GM11168 (cell line): ENCODE measurements around the gene COA6.
"Not testable (repeated sequence)": the region's sequence is repeated elsewhere in the genome, so short reads cannot be mapped to it uniquely, and the experiment has no call there.

Source experiments
- in situ Hi-C: fragments of 300-500 bp; cut with MboI; formaldehyde crosslinking; loops from one replicate; pipeline ENCODE4 v1.12.0; 2022; ENCODE audit warnings: low sequenced_read_pairs; ENCODE audit not compliant: unreplicated experiment

The COA6 gene

GRCh38 chr1:234373064-234373958 is at the start of gene COA6:
Gene COA6, plus strand, starts transcription at chr1:234373456. Its CDS starts 11 bp downstream, at chr1:234373467.
- in situ Hi-C loops, result no loop called here

- in situ Hi-C loops, result loop anchor here (25.0 kb wide), 1 partner anchor 113 kb away; no protein-coding TSS in a partner anchor
Measured at GRCh38 chr1:234324821-234325220, 48.4 kb upstream of the COA6 start.

GRCh38 chr1:234325878-234326496 is 47.3 kb upstream of the COA6 start:
- in situ Hi-C loops, result no loop called here

GRCh38 chr1:234326497-234327366 is 46.5 kb upstream of the COA6 start:
- in situ Hi-C loops, result no loop called here

- in situ Hi-C loops, result no loop called here
Measured at GRCh38 chr1:234327577-234328164, 45.6 kb upstream of the COA6 start.

- in situ Hi-C loops, result no loop called here
Measured at GRCh38 chr1:234330843-234331215, 42.4 kb upstream of the COA6 start.

GRCh38 chr1:234331507-234331906 is 41.7 kb upstream of the COA6 start:
- in situ Hi-C loops, result no loop called here

GRCh38 chr1:234336359-234336758 is 36.9 kb upstream of the COA6 start:
- in situ Hi-C loops, result no loop called here

GRCh38 chr1:234337233-234337632 is 36.0 kb upstream of the COA6 start:
- in situ Hi-C loops, result no loop called here

GRCh38 chr1:234340528-234340927 is 32.7 kb upstream of the COA6 start:
- in situ Hi-C loops, result no loop called here

GRCh38 chr1:234342774-234343173 is 30.5 kb upstream of the COA6 start:
- in situ Hi-C loops, result no loop called here

GRCh38 chr1:234345237-234345636 is 28.0 kb upstream of the COA6 start:
- in situ Hi-C loops, result no loop called here

- in situ Hi-C loops, result no loop called here
Measured at GRCh38 chr1:234348964-234349363, 24.3 kb upstream of the COA6 start.

GRCh38 chr1:234355782-234356510 is 17.3 kb upstream of the COA6 start:
- in situ Hi-C loops, result no loop called here

GRCh38 chr1:234356615-234357269 is 16.5 kb upstream of the COA6 start:
- in situ Hi-C loops, result not testable (repeated sequence)

GRCh38 chr1:234357831-234358230 is 15.4 kb upstream of the COA6 start:
- in situ Hi-C loops, result no loop called here

- in situ Hi-C loops, result no loop called here
Measured at GRCh38 chr1:234361102-234361603, 12.1 kb upstream of the COA6 start.

- in situ Hi-C loops, result no loop called here
Measured at GRCh38 chr1:234362558-234362957, 10.7 kb upstream of the COA6 start.
